ELR (cell line): ENCODE data around the gene RPL29.

Experiments used
- DNase-seq: peaks from one replicate; pipeline ENCODE4 v3.0.0-alpha.2; 2015; ENCODE audit warnings: low read depth

Gene RPL29

DNA sequence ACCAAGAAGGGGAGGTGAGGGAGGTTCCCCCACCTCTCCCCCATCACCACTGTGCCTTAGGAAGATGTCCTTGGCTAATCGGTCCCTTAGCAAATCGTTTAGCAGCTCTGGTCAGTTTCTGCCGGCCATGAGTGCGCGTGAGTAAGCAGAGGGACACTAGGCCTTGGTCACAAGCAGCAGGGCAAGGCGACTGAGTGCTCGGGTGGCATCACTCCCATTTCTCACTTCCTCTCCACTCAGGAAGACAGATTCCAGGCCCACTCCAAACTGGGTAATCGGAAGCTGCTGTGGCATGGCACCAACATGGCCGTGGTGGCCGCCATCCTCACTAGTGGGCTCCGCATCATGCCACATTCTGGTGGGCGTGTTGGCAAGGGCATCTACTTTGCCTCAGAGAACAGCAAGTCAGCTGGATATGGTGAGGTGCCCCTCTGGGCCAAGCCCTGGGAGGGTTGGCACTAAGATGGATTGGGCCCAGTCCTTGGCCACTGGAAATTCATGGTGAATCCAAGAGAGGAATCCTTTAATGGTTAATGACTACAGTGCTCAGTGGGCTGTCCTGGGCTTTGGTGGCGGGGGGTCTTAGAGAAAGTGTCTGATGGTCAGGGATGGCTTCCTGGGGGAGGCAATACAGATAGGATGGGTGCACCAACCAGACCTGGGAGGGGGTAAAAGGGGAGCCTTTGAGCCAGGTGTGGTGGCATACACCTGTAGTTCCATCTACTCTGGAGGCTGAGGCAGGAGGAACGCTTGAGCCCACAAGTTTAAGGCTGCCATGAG lies 49.6 kb downstream of the RPL29 start:
- DNase-seq = no peak

DNA sequence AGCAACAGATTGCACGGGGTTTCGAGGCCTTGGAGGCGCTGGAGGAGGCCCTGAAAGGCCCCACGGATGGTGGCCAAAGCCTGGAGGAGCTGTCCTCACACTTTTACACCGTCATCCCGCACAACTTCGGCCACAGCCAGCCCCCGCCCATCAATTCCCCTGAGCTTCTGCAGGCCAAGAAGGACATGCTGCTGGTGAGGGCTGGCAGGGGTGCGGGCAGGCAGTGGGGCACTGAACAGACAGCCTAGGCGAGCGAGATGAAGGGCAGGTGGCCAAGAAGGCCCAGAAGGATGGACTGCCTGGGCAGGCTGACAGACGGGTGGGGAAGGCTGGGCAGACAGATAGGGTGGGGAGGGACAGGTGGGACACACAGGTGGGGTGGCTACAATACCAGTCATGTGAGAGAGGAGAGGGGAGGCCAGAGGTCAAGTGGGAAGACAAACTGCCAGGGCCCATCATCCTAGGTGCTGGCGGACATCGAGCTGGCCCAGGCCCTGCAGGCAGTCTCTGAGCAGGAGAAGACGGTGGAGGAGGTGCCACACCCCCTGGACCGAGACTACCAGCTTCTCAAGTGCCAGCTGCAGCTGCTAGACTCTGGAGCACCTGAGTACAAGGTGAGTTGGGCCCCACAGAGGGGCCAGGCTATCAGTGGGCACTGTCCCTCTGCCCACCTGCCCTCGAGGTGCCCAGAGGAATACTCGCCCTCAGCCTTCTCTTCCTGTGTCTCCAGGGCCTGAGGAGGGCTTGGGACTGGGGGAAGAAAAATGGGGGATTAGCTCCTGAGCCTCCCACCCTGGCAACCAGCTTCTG lies 50.5 kb downstream of the RPL29 start:
- DNase-seq = no peak

DNA sequence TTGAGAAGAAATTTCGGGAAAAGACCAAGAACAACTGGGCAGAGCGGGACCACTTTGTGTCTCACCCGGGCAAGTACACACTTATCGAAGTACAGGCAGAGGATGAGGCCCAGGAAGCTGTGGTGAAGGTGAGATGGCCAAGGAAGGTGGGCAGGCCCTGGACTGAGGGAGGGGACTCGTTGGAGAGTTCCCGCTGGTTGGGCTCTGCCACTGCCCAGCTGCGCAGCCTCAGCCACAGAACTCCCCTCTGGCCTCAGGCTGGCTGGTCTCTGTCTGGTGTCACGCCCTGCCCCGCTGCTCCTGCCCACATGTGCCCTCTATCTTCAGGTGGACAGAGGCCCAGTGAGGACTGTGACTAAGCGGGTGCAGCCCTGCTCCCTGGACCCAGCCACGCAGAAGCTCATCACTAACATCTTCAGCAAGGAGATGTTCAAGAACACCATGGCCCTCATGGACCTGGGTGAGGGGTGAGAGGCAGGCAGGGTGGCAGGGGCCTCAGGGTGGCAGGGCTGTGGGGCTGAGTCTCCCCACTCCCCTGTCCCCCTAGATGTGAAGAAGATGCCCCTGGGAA lies 51.2 kb downstream of the RPL29 start:
- no peak for DNase-seq
